ENCODE results near the gene MICAL3.

GRCh38 chr22:17845790-17846189 lies 178.6 kb downstream of the MICAL3 start:
- TF ChIP-seq POLR2A (IDR thresholded peaks at IDR 0.05) (no peak), CTCF (IDR thresholded peaks at IDR 0.05) (no peak)
